ENCODE results near the gene CALY. TPM values are rescaled to one million over a fixed set of nuclear protein-coding genes. Genes with fewer than 3 reads are reported as not detected.

The CALY gene
- total RNA-seq, 1 experiment from 2014 or later, result not detected

DNA sequence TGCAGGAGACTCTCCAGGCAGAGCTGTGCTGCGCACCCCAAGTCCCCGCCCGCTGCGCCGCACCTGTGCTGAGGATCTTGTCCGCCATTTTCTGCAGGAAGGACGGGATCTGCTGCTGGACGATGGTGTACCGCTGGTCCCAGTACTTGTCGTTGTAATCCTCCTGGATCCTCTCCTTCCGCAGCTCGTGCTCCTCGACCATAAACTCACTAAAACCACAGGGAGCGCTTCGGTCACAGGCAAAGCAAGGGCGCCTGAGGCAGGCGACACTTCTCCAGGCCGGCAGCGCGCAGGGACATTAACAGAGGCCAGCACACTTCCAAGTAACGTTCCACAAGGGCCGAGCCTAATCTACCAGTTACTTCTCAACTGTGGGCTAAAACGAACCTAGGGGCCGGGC lies 46.9 kb downstream of the CALY start:
- Histone ChIP-seq H3K4me3 (no peak overlapping the region), H3K9me3 (replicated peaks) (no peaks in the 10 kb centered on the region), H3K36me3 (peaks cover 7% of the 10 kb centered on the region), H3K27ac (no peak overlapping the region), H3K27me3 (no peaks in the 10 kb centered on the region), H3K4me1 (no peaks in the 10 kb centered on the region)
- DNase-seq, result no peak

DNA sequence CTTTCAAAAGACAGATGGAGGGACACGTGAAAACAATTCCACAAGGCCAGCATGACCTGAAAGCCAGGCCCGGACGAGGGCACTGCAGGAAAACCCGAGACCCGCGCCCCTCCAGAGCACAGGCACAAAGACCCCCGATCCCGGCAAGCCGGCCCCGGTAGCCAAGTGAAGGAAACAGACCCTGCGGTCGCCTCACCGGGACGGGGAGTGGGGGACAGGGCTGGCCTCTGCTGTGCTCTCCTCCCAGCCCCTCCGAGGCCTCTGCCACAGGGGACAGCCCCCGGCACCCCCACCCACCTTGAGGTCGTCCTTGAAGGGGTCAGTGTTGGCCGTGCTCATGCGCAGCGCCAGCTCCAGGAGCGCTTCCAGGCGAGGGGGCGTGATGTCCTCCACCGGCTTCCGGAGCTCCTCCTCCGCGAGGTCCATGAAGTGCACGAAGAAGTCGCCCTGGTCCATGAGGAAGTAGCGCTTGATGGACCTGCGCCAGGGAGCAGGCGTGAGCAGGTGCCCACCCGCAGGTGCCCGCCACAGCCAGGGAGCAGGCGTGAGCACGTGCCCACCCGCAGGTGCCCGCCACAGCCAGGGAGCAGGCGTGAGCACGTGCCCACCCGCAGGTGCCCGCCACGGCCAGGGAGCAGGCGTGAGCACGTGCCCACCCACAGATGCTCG lies 48.7 kb downstream of the CALY start:
- DNase-seq, result no peak
- Histone ChIP-seq H3K4me3 (no peak overlapping the region), H3K4me1 (no peaks in the 10 kb centered on the region), H3K36me3 (peaks cover 6% of the 10 kb centered on the region), H3K27ac (no peak overlapping the region), H3K27me3 (no peaks in the 10 kb centered on the region), H3K9me3 (replicated peaks) (no peaks in the 10 kb centered on the region)

- no peak for DNase-seq
- Histone ChIP-seq H3K4me1 (no peaks in the 10 kb centered on the region), H3K36me3 (no peaks in the 10 kb centered on the region), H3K4me3 (no peak overlapping the region), H3K27me3 (no peaks in the 10 kb centered on the region), H3K27ac (no peak overlapping the region), H3K9me3 (replicated peaks) (no peaks in the 10 kb centered on the region)
Observed at GRCh38 chr10:133286366-133286765, 50.3 kb downstream of the CALY start.

- Histone ChIP-seq H3K36me3 (no peaks in the 10 kb centered on the region), H3K9me3 (replicated peaks) (no peaks in the 10 kb centered on the region), H3K27ac (no peak overlapping the region), H3K27me3 (no peaks in the 10 kb centered on the region), H3K4me3 (no peak overlapping the region), H3K4me1 (no peaks in the 10 kb centered on the region)
- DNase-seq, result no peak
Observed at GRCh38 chr10:133285217-133285616, 51.5 kb downstream of the CALY start.

DNA sequence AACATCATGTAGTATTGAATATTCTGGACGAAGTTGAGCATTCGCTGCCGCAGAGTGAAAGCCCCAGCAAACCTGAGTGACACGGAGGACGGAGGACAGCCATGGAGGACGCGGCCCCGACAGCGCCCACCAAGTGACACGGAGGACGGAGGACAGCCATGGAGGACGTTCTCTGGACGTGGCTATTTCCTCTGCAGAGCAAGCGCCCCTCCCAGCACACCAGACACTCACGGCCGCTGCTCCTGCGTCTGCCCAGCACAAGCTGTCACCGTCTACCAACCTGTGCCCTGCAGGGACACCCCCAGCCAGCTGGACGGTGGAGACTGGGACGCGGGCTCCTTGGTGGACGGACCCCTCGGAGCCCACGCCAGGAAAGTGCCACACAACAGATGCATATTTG lies 52.8 kb downstream of the CALY start:
- no peak for DNase-seq
- Histone ChIP-seq H3K36me3 (no peaks in the 10 kb centered on the region), H3K4me1 (no peaks in the 10 kb centered on the region), H3K27me3 (no peaks in the 10 kb centered on the region), H3K4me3 (no peak overlapping the region), H3K9me3 (replicated peaks) (no peaks in the 10 kb centered on the region), H3K27ac (no peak overlapping the region)

GRCh38 chr10:133282846-133283390 lies 53.8 kb downstream of the CALY start:
- Histone ChIP-seq H3K9me3 (replicated peaks) (no peaks in the 10 kb centered on the region), H3K27ac (no peak overlapping the region), H3K4me1 (no peaks in the 10 kb centered on the region), H3K36me3 (no peaks in the 10 kb centered on the region), H3K4me3 (no peak overlapping the region), H3K27me3 (no peaks in the 10 kb centered on the region)
- DNase-seq, result no peak

DNA sequence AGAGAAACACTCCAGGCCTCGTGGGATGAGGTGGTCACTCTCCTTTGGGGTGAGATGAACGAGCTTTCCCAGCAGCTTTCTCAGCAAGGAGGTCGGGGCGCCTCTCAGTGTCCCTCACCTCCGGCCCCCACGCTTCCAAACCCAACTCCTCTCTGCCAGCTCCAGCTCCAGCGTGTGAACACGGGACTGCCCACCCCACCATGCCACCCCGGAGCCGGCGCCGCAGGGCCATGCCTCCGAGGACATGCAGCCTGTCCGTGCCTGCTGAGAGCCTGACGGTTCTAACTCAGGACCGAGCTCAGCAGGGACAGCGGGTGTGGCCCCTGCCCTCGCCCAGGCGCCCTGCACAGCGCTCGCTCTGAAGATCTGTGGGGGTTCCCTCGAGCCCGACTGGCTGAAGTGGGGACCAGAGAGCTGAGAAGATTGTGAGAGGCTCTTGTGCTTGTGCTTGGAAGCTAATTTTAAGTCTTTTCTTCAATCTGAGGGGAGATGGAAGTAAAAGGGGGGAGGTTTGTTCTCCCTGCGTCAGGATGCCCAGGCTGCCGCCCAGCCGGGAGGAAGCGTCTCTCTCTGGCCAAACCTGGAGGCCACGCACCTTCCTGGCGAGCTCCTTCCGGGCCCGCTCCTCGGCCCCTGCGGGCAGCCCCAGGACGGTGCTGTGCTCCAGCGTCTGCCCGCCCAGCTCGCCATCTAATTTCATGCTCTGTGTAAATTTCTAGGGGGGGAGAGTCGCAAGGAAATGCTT lies 54.9 kb downstream of the CALY start:
- H3K4me1 ChIP-seq, result no peaks in the 10 kb centered on the region
- H3K27ac ChIP-seq, result no peak overlapping the region
- no peaks in the 10 kb centered on the region for H3K27me3 ChIP-seq
- H3K9me3 ChIP-seq (replicated peaks), result no peaks in the 10 kb centered on the region
- no peak overlapping the region for H3K4me3 ChIP-seq
- H3K36me3 ChIP-seq, result no peaks in the 10 kb centered on the region
- no peak for DNase-seq

DNA sequence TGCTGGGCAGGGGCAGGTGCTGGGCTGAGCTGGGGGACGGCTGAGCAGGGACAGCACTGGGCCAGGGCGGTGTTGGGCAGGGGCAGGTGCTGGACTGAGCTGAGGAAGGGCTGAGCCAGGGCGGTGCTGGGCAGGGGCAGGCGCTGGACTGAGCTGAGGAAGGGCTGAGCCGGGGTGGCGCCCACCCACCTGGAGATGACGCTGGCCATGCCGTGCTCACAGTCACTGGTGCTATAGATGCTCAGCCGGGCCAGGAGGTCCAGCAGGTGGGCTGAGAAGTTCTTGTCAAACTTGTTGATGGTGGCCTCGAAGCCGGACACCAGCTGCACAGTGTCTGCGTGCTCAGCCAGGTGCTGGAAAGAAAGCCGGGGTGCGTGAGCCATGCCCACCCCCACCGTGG lies 55.6 kb downstream of the CALY start:
- Histone ChIP-seq H3K27me3 (no peaks in the 10 kb centered on the region), H3K4me1 (no peaks in the 10 kb centered on the region), H3K36me3 (no peaks in the 10 kb centered on the region), H3K27ac (no peak overlapping the region), H3K4me3 (no peak overlapping the region), H3K9me3 (replicated peaks) (no peaks in the 10 kb centered on the region)
- no peak for DNase-seq

DNA sequence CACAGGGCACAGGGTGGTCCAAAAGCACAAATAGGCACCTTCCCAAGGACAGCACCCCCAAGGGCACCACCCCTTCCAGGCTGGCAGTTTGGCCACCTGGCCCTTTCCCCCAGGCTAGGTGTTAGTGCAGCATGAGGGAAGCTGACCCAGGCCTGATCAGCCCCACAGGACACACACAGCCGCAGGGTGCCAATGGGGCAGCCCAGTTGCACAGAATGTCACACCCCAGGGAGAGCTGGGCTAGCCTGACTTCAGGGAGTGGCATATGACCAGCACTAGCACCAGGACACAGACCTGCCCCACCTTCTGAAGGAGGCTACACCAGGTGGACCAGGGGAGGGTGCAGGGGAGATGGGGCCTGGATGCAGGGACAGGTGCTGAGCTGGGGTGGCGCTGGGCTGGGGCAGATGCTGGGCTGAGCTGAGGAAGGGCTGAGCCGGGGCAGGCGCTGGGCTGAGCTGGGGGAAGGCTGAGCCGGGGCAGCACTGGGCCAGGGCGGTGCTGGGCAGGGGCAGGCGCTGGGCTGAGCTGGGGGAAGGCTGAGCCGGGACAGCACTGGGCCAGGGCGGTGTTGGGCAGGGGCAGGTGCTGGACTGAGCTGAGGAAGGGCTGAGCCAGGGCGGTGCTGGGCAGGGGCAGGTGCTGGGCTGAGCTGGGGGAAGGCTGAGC lies 56.2 kb downstream of the CALY start:
- H3K9me3 ChIP-seq (replicated peaks), result no peaks in the 10 kb centered on the region
- no peak overlapping the region for H3K27ac ChIP-seq
- H3K27me3 ChIP-seq, result no peaks in the 10 kb centered on the region
- H3K36me3 ChIP-seq, result no peaks in the 10 kb centered on the region
- no peaks in the 10 kb centered on the region for H3K4me1 ChIP-seq
- no peak for DNase-seq
- no peak overlapping the region for H3K4me3 ChIP-seq

GRCh38 chr10:133279326-133280226 lies 57.1 kb downstream of the CALY start:
- Histone ChIP-seq H3K27me3 (no peaks in the 10 kb centered on the region), H3K4me1 (no peaks in the 10 kb centered on the region), H3K27ac (no peak overlapping the region), H3K4me3 (no peak overlapping the region), H3K9me3 (replicated peaks) (no peaks in the 10 kb centered on the region), H3K36me3 (no peaks in the 10 kb centered on the region)
- no peak for DNase-seq

- Histone ChIP-seq H3K27ac (no peak overlapping the region), H3K27me3 (no peaks in the 10 kb centered on the region), H3K9me3 (replicated peaks) (no peaks in the 10 kb centered on the region), H3K4me3 (no peak overlapping the region), H3K36me3 (no peaks in the 10 kb centered on the region), H3K4me1 (no peaks in the 10 kb centered on the region)
- no peak for DNase-seq
Observed at GRCh38 chr10:133278577-133279265, 58.0 kb downstream of the CALY start.

DNA sequence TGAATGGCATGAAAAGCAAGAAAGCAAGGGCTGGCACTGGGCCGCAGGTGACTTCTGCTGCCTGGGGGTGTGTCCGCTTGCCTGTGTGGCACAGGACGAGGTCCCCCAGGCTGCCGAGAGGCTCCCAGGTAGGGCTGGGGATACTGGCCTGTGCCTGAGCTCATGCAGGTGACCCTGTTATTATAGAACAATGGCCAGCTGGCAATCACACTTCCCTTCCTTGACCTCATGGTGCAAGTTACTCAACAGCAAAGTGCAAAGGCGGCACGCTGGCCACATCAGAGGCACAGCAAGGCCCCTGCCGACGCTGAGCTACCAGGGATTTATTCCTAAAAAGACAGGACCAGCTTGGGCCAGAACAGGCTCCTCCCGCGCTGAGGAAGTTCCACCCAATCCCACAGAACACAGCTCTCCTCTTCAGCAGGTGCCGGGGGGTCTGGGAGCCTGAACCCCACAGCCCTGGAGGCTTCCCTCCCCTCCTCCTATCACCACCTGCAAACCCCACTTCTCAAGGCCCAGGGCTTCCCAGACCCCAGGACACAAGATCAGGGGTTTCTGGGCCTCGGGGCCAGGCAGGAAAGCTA lies 58.6 kb downstream of the CALY start:
- DNase-seq, result no peak
- H3K27me3 ChIP-seq, result no peaks in the 10 kb centered on the region
- no peaks in the 10 kb centered on the region for H3K9me3 ChIP-seq (replicated peaks)
- H3K4me3 ChIP-seq, result no peak overlapping the region
- H3K4me1 ChIP-seq, result no peaks in the 10 kb centered on the region
- no peak overlapping the region for H3K27ac ChIP-seq
- H3K36me3 ChIP-seq, result no peaks in the 10 kb centered on the region

DNA sequence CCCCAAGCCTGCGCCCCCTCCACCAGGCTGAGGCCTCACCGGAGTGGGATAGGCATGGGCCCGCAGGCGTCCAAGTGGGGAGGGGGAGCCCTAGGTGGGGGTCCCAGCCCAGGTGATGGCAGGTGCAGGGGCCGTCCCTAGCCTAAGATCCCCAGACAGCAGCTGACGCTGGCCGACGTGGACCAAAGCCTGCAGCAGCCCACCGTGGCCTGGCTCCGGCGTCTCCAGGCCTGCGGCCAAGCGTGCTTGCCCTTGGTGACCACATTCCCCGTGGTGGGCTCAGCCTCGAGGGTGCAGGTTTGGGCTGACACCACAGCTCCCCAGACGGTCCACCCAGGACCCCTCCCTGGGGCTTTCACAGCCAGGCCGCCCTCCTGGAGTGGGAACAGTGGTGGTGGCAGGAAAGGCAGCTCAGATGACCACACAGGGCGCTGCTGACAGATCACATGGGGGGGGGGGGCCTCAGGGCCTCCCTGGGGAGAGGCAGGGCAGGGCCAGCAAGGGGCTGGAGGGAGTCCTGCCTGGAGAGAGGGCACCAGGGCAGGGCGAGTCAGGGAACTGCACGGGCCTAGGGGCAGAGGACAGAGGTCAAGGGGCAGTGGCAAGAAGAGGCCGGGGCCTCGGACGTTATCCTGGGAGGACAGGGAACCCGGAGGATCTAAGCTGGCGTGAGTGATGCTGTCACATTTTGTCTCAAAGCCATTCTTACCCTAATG lies 59.3 kb downstream of the CALY start:
- Histone ChIP-seq H3K4me3 (no peak overlapping the region), H3K27ac (no peak overlapping the region), H3K27me3 (no peaks in the 10 kb centered on the region), H3K4me1 (no peaks in the 10 kb centered on the region), H3K9me3 (replicated peaks) (no peaks in the 10 kb centered on the region), H3K36me3 (no peaks in the 10 kb centered on the region)
- DNase-seq, result no peak
